ENCODE measurements around the gene WDR53.
"Not testable (repeated sequence)": the region's sequence is repeated elsewhere in the genome, so short reads cannot be mapped to it uniquely, and the experiment has no call there.

Gene WDR53

GRCh38 chr3:196568246-196569002 is at the start of gene WDR53, which contains the start of gene FBXO45:
Gene WDR53, minus strand, starts transcription at chr3:196568554. Its CDS starts 7,079 bp downstream, at chr3:196561475.
Gene FBXO45, plus strand, starts transcription at chr3:196568660. Its CDS starts 325 bp downstream, at chr3:196568985.
- no peak for TF ChIP-seq ZNF274 (IDR thresholded peaks at IDR 0.05; ENCODE audit: low read depth, low read length)
- H3K4me3 ChIP-seq (ENCODE audit: low read length), result peak within 1 kb of the TSS; percentile 93

DNA sequence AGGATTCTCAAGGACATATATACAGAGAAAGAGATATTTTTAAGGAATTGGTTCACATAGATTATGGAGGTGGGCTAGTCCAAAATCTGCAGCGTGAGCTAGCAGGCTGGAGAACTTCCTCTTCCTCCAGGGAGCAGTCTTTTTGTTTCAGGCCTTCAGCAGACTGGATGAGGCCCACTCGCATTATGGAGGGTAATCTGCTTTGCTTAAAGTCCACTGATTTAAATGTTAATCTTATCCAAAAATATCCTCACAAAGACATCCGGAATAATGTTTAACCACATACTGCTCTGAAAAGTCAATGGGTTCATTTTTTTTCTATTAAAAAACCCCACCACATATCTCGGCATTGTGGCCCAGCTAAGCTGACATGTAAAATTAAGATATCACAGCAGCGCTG is 48.9 kb upstream of the WDR53 start:
- no peak overlapping the region for H3K4me3 ChIP-seq (ENCODE audit: low read length)
- no peak for TF ChIP-seq ZNF274 (IDR thresholded peaks at IDR 0.05; ENCODE audit: low read depth, low read length)

GRCh38 chr3:196615234-196615633 is 46.9 kb upstream of the WDR53 start:
- H3K4me3 ChIP-seq (ENCODE audit: low read length), result not testable (repeated sequence)

GRCh38 chr3:196611761-196612483 is 43.6 kb upstream of the WDR53 start:
- TF ChIP-seq ZNF274 (IDR thresholded peaks at IDR 0.05; ENCODE audit: low read depth, low read length), result no peak
- H3K4me3 ChIP-seq (ENCODE audit: low read length), result no peak overlapping the region

GRCh38 chr3:196609805-196610515 is 41.6 kb upstream of the WDR53 start:
- TF ChIP-seq ZNF274 (IDR thresholded peaks at IDR 0.05; ENCODE audit: low read depth, low read length), result no peak
- H3K4me3 ChIP-seq (ENCODE audit: low read length), result no peak overlapping the region

- no peak for TF ChIP-seq ZNF274 (IDR thresholded peaks at IDR 0.05; ENCODE audit: low read depth, low read length)
- no peak overlapping the region for H3K4me3 ChIP-seq (ENCODE audit: low read length)
Observed at GRCh38 chr3:196609343-196609775, 41.0 kb upstream of the WDR53 start.

- no peak for TF ChIP-seq ZNF274 (IDR thresholded peaks at IDR 0.05; ENCODE audit: low read depth, low read length)
Observed at GRCh38 chr3:196608693-196609092, 40.3 kb upstream of the WDR53 start.

GRCh38 chr3:196604548-196604947 is 36.2 kb upstream of the WDR53 start:
- H3K4me3 ChIP-seq (ENCODE audit: low read length), result no peak overlapping the region
- no peak for TF ChIP-seq ZNF274 (IDR thresholded peaks at IDR 0.05; ENCODE audit: low read depth, low read length)

More at GRCh38 chr3:196608693-196609092, 40.3 kb upstream of the WDR53 start:
- no peak overlapping the region for H3K4me3 ChIP-seq (ENCODE audit: low read length)

GRCh38 chr3:196603683-196604082 is 35.3 kb upstream of the WDR53 start:
- no peak for TF ChIP-seq ZNF274 (IDR thresholded peaks at IDR 0.05; ENCODE audit: low read depth, low read length)
- no peak overlapping the region for H3K4me3 ChIP-seq (ENCODE audit: low read length)

GRCh38 chr3:196602673-196603072 is 34.3 kb upstream of the WDR53 start:
- H3K4me3 ChIP-seq (ENCODE audit: low read length), result no peak overlapping the region
- no peak for TF ChIP-seq ZNF274 (IDR thresholded peaks at IDR 0.05; ENCODE audit: low read depth, low read length)

DNA sequence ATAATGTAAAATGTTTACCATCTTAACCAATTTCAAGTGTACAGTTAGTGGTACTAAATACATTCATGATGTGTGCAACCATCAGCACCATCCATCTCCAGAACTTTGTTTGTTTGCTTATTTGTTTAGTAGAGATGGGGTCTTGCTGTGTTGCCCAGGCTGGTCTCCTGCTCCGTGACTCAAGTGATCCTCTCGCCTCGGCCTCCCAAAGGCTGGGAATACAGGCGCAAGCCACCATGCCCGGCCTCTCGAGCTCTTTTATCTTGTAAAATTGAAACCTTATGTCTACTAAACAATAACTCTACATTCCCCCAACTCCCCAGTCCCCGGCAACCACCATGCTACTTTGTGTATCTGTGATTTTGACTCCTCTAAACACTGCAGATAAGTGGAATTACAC is 32.0 kb upstream of the WDR53 start:
- no peak overlapping the region for H3K4me3 ChIP-seq (ENCODE audit: low read length)
- TF ChIP-seq ZNF274 (IDR thresholded peaks at IDR 0.05; ENCODE audit: low read depth, low read length), result no peak

DNA sequence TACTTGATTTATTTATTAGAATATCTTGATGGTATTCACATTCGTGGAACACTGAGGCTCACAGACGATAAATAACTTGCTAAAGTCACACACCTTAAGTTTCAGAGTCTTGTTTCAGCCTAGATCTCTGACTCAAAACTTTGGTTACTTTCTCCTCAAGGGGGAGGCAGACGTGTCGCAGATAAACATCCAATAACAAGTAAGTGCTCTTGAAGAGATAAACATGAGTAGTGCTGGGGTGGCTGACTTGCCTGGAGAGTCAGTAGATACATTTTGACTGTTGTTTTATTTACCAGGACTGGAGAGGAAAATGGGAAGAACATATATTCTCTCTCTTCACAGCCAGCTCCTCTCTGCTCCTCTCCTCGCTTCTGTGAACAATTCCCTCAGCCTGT is 31.4 kb upstream of the WDR53 start:
- H3K4me3 ChIP-seq (ENCODE audit: low read length), result no peak overlapping the region
- no peak for TF ChIP-seq ZNF274 (IDR thresholded peaks at IDR 0.05; ENCODE audit: low read depth, low read length)

- peak overlapping the region; percentile 2; the same call in 1 of the 2 replicates for H3K4me3 ChIP-seq (ENCODE audit: low read length)
Observed at GRCh38 chr3:196597971-196598733, 29.8 kb upstream of the WDR53 start.

GRCh38 chr3:196596355-196596754 is 28.0 kb upstream of the WDR53 start:
- TF ChIP-seq ZNF274 (IDR thresholded peaks at IDR 0.05; ENCODE audit: low read depth, low read length), result no peak

More at GRCh38 chr3:196596355-196596754, 28.0 kb upstream of the WDR53 start:
- H3K4me3 ChIP-seq (ENCODE audit: low read length), result no peak overlapping the region

Data from GM08714 (cell line).